Retinal pigment epithelial cell (primary cell): ENCODE data around the gene SIX3.
A peak's percentile ranks its signal among the peaks of the same experiment; 100 is the strongest.

Experiments used
- DNase-seq: peaks from one replicate; pipeline ENCODE4 v3.0.0-alpha.2; 2010; ENCODE audit warnings: low read depth
- H3K4me3 ChIP-seq: 2 replicates; pipeline ENCODE4 v1.5.1; 2011; ENCODE audit warnings: mild to moderate bottlenecking, low read length, control low read depth, moderate library complexity
- CTCF ChIP-seq: conservative IDR thresholded peaks from 2 replicates; pipeline ENCODE4 v1.5.1; 2011; ENCODE audit warnings: low read depth, low read length, control low read depth, inconsistent platforms

SIX3 gene

DNA sequence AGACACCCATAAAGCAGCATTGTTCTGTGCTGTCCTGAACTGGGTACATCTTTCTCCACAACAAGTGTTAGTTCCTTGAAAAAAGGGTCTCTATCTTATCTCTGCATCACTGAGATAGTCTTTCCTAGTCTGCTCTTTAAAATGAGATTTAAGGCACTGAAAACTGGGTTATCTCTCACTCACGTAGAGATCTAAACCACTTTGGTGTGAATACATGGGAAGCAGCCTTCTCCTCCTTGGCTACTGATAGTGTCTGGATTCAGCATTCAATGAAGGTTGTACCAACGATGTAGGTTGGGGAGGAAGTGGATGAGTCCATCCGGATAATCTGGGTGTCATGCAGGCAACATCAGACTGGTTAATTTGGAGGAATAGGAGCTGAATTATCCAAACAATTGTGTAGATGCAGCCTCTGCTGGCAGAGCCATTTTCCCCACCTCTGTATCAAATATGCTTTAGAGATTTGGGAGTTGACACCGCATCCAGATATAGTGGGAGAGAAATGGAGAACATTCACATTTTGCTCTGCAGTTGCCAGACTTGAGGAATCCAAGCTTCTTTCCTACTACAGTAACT lies 15.9 kb upstream of the SIX3 start:
- no peak for TF ChIP-seq CTCF
- no peak for DNase-seq
- no peak overlapping the region for H3K4me3 ChIP-seq

- no peak for DNase-seq
- TF ChIP-seq CTCF = no peak
- peak overlapping the region; percentile 42 for H3K4me3 ChIP-seq
Observed at GRCh38 chr2:44926957-44927356, 14.5 kb upstream of the SIX3 start.

DNA sequence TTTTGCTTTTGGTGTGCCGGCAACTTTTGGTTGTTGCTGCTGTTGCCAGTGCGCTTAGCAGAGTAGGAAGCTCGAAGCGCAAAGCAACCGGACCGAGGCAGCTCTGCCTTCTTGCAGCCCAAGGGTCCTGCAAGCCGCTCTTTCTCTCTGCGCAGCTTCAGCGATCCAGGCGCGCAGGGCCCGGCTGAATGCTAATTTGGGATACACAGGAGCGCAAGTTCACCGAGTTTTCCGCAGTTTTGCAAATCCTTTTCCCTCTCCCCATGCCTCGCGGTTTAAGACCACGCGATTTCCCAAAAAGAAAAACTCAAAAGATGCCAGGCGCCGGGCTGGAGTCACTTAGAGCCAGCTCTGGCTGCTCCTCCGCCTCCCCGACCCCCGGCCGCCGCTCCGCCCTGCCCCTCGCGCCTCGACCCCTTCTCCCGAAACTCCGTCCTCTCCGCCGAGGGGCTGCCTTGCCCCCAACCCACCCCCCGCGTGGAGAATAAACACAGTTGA lies 13.5 kb upstream of the SIX3 start:
- no peak for TF ChIP-seq CTCF
- peak overlapping the region; percentile 42 for H3K4me3 ChIP-seq
- no peak for DNase-seq

- H3K4me3 ChIP-seq = peak overlapping the region; percentile 42
- no peak for TF ChIP-seq CTCF
- DNase-seq = no peak
Observed at GRCh38 chr2:44928483-44929158, 12.9 kb upstream of the SIX3 start.

DNA sequence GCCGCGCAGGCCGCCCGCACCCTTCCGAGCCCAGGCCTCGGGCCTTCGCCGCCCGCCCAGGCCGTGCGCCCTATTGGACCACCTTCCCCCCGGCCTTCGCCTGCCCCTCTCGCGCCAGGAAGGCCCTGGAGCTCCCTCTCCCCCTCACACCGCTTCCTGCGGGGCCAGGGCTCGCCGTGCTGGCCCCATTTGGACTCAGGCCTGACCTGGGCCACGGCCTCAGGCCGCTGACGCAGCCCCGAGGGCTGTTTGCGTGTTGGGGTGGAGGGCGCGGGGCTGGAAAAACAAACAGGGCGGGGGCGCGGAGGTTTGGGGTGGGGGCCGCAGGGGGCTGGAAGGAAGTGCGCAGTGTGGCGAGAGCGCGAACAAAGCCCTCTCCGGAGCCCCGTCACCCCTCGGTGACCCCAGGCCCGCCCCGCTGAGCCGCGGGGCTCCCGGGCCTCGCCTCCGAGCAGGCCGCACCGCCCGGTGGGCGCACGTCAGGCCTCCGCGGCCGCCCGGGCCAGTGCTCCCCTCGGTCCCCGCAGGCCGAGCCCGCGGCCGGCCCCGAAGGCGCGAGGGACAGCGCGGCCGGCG lies 12.3 kb upstream of the SIX3 start:
- peak overlapping the region; percentile 100 for H3K4me3 ChIP-seq
- TF ChIP-seq CTCF = no peak
- DNase-seq = no peak

- no peak for DNase-seq
- H3K4me3 ChIP-seq = peak overlapping the region; percentile 100
- no peak for TF ChIP-seq CTCF
Observed at GRCh38 chr2:44929735-44930273, 11.7 kb upstream of the SIX3 start.
